Vagina (tissue), 2 donors: ENCODE data around the gene KLC1. TPM values are rescaled to one million over a fixed set of nuclear protein-coding genes. Genes with fewer than 3 reads are reported as not detected.

Source experiments
- DNase-seq, 2 donors: peaks; one replicate each; pipeline ENCODE4 v3.0.0-alpha.2; 2017; ENCODE audit errors: extremely low spot score in 2 of 2
- H3K27ac ChIP-seq: fragments of 200-600 bp; sonication (generic); one replicate; pipeline ENCODE4 v1.5.1; 2019
- H3K27me3 ChIP-seq: fragments of 200-600 bp; sonication (generic); one replicate; pipeline ENCODE4 v1.5.1; 2019
- H3K36me3 ChIP-seq, 2 donors: fragments of 200-600 bp; sonication (generic); one replicate each; pipeline ENCODE4 v1.5.1; 2017 to 2019
- H3K4me1 ChIP-seq: fragments of 200-600 bp; sonication (generic); one replicate; pipeline ENCODE4 v1.5.1; 2019
- H3K4me3 ChIP-seq, 2 donors: fragments of 200-600 bp; sonication (generic); 1 replicate in 1 of 2; 2 replicates in 1 of 2; pipeline ENCODE4 v1.5.1; 2016 to 2019
- H3K9me3 ChIP-seq: fragments of 200-600 bp; sonication (generic); one replicate; pipeline ENCODE4 v1.5.1; 2019
- CTCF ChIP-seq, 3 experiments: fragments of 450-650 bp in 2 of 3; fragments of 200-600 bp in 1 of 3; sonication (generic) in 1 of 3; IDR thresholded peaks; one replicate each; pipeline ENCODE4 v1.5.1; 2017 to 2019; ENCODE audit warnings: antibody characterized with exemption in 3 of 3, mild to moderate bottlenecking in 2 of 3, moderate library complexity in 2 of 3
- POLR2A ChIP-seq, 2 donors: fragments of 450-650 bp; IDR thresholded peaks; one replicate each; pipeline ENCODE4 v1.6.1; 2017; ENCODE audit warnings: antibody characterized with exemption in 2 of 2, mild to moderate bottlenecking in 2 of 2, moderate library complexity in 2 of 2
- POLR2AphosphoS5 ChIP-seq, 2 donors: sonication (generic); formaldehyde crosslinking; IDR thresholded peaks; one replicate each; pipeline ENCODE4 v1.9.0; 2017; ENCODE audit warnings: antibody characterized with exemption in 2 of 2, mild to moderate bottlenecking in 2 of 2, low read depth in 1 of 2; ENCODE audit not compliant: insufficient read depth in 1 of 2
- intact Hi-C: fragments of 100-400 bp; cut with DNase I; formaldehyde crosslinking; loops from one replicate; pipeline ENCODE4 v1.15.1; 2023
- total RNA-seq: library from RNA; depleted of rRNA; stranded (reverse); fragments of >200 nt; gene quantifications from one replicate; pipeline ENCODE4 v1.2.3, GENCODE V29; 2016

Gene KLC1
- total RNA-seq, 1 donor from 2014 or later, result 322 TPM

GRCh38 chr14:103656756-103657133 lies 27.7 kb downstream of the KLC1 start:
- intact Hi-C loops, result no loop called here
- no peak for DNase-seq
- Histone ChIP-seq H3K9me3 (no peaks in the 10 kb centered on the region), H3K27me3 (no peaks in the 10 kb centered on the region), H3K4me3 (no peak overlapping the region), H3K4me1 (peaks cover 25% of the 10 kb centered on the region), H3K27ac (no peak overlapping the region), H3K36me3 (peaks cover 0 to 71% of the 10 kb centered on the region in 2 donors)
- TF ChIP-seq POLR2A (IDR thresholded peaks at IDR 0.05), result no peak
- TF ChIP-seq POLR2AphosphoS5 (IDR thresholded peaks at IDR 0.05; ENCODE audit: insufficient read depth in 1 of 2, low read depth in 1 of 2), result no peak
- no peak for TF ChIP-seq CTCF (IDR thresholded peaks at IDR 0.05)

- intact Hi-C loops, result no loop called here
- H3K27me3 ChIP-seq, result no peaks in the 10 kb centered on the region
- no peak for DNase-seq
- no peaks in the 10 kb centered on the region for H3K9me3 ChIP-seq
- TF ChIP-seq POLR2A (IDR thresholded peaks at IDR 0.05), result no peak
- no peak overlapping the region for H3K4me3 ChIP-seq
- H3K27ac ChIP-seq, result no peak overlapping the region
- peaks cover 19% of the 10 kb centered on the region for H3K4me1 ChIP-seq
- H3K36me3 ChIP-seq, result peaks cover 0 to 78% of the 10 kb centered on the region in 2 donors
Observed at GRCh38 chr14:103657471-103657870, 28.5 kb downstream of the KLC1 start.

- Histone ChIP-seq H3K27ac (no peak overlapping the region), H3K4me3 (no peak overlapping the region), H3K4me1 (no peaks in the 10 kb centered on the region), H3K36me3 (peaks cover 0 to 94% of the 10 kb centered on the region in 2 donors), H3K27me3 (no peaks in the 10 kb centered on the region), H3K9me3 (no peaks in the 10 kb centered on the region)
- intact Hi-C loops, result no loop called here
- no peak for DNase-seq
- TF ChIP-seq CTCF (IDR thresholded peaks at IDR 0.05) (no peak), POLR2AphosphoS5 (IDR thresholded peaks at IDR 0.05; ENCODE audit: insufficient read depth in 1 of 2, low read depth in 1 of 2) (no peak), POLR2A (IDR thresholded peaks at IDR 0.05) (no peak)
Observed at GRCh38 chr14:103659631-103660030, 30.6 kb downstream of the KLC1 start.

- Histone ChIP-seq H3K36me3 (peaks cover 0 to 85% of the 10 kb centered on the region in 2 donors), H3K4me1 (no peaks in the 10 kb centered on the region), H3K4me3 (no peak overlapping the region), H3K9me3 (no peaks in the 10 kb centered on the region), H3K27ac (no peak overlapping the region), H3K27me3 (no peaks in the 10 kb centered on the region)
- TF ChIP-seq POLR2A (IDR thresholded peaks at IDR 0.05), result no peak
- TF ChIP-seq CTCF (IDR thresholded peaks at IDR 0.05), result no peak
- TF ChIP-seq POLR2AphosphoS5 (IDR thresholded peaks at IDR 0.05; ENCODE audit: insufficient read depth in 1 of 2, low read depth in 1 of 2), result no peak
- intact Hi-C loops, result no loop called here
- DNase-seq, result no peak
Observed at GRCh38 chr14:103662029-103662428, 33.0 kb downstream of the KLC1 start.

GRCh38 chr14:103662591-103662990 lies 33.6 kb downstream of the KLC1 start:
- Histone ChIP-seq H3K36me3 (peaks cover 0 to 86% of the 10 kb centered on the region in 2 donors), H3K9me3 (no peaks in the 10 kb centered on the region), H3K4me1 (no peaks in the 10 kb centered on the region), H3K27ac (no peak overlapping the region), H3K4me3 (no peak overlapping the region), H3K27me3 (no peaks in the 10 kb centered on the region)
- TF ChIP-seq POLR2AphosphoS5 (IDR thresholded peaks at IDR 0.05; ENCODE audit: insufficient read depth in 1 of 2, low read depth in 1 of 2), result no peak
- no peak for TF ChIP-seq POLR2A (IDR thresholded peaks at IDR 0.05)
- TF ChIP-seq CTCF (IDR thresholded peaks at IDR 0.05), result no peak
- intact Hi-C loops, result no loop called here
- DNase-seq, result no peak

GRCh38 chr14:103663506-103663905 lies 34.5 kb downstream of the KLC1 start:
- Histone ChIP-seq H3K27ac (no peak overlapping the region), H3K36me3 (peaks cover 0 to 85% of the 10 kb centered on the region in 2 donors)
- TF ChIP-seq POLR2AphosphoS5 (IDR thresholded peaks at IDR 0.05; ENCODE audit: insufficient read depth in 1 of 2, low read depth in 1 of 2) (no peak), POLR2A (IDR thresholded peaks at IDR 0.05) (no peak), CTCF (IDR thresholded peaks at IDR 0.05) (no peak)

More at GRCh38 chr14:103663506-103663905, 34.5 kb downstream of the KLC1 start:
- H3K27me3 ChIP-seq, result no peaks in the 10 kb centered on the region
- H3K4me1 ChIP-seq, result no peaks in the 10 kb centered on the region
- H3K9me3 ChIP-seq, result no peaks in the 10 kb centered on the region
- H3K4me3 ChIP-seq, result no peak overlapping the region
- intact Hi-C loops, result no loop called here
- no peak for DNase-seq
